Activated CD4-positive, alpha-beta T cell treated with anti-CD3 and anti-CD28 coated beads, Interleukin-2, amount 10 ng/mL, durations not matched to agents 7 days and 5 days (primary cell): Measurements from ENCODE around the gene FOXO3. TPM values are rescaled to one million over a fixed set of nuclear protein-coding genes. Genes with fewer than 3 reads are reported as not detected.
A peak's percentile ranks its signal among the peaks of the same experiment; 100 is the strongest.

Source experiments
- CTCF ChIA-PET: fragments of 350-600 bp; sonication (Branson Sonifier 250); formaldehyde crosslinking; loops from one replicate; lab custom pipeline; 2021; ENCODE audit warnings: antibody characterized with exemption; lab: Charles Lee
- POLR2A ChIA-PET: fragments of 350-600 bp; sonication (Branson Sonifier 250); formaldehyde crosslinking; loops from one replicate; lab custom pipeline; 2021; ENCODE audit warnings: antibody characterized with exemption; lab: Charles Lee
- DNase-seq: peaks from one replicate; pipeline ENCODE4 v3.0.0-alpha.2; 2020
- H3K27ac Mint-ChIP-seq: one replicate; pipeline ENCODE4 v1.8.0; 2021; ENCODE audit warnings: mild to moderate bottlenecking, moderate library complexity, mixed read lengths
- H3K27me3 Mint-ChIP-seq: one replicate; pipeline ENCODE4 v1.8.0; 2021; ENCODE audit warnings: mixed read lengths
- H3K36me3 Mint-ChIP-seq: one replicate; pipeline ENCODE4 v1.8.0; 2021; ENCODE audit warnings: low read depth, mixed read lengths
- H3K4me1 Mint-ChIP-seq: one replicate; pipeline ENCODE4 v1.8.0; 2021; ENCODE audit warnings: mixed read lengths
- H3K4me3 Mint-ChIP-seq: one replicate; pipeline ENCODE4 v1.8.0; 2021; ENCODE audit warnings: mild to moderate bottlenecking, moderate library complexity, mixed read lengths
- H3K9me3 Mint-ChIP-seq: one replicate; pipeline ENCODE4 v1.8.0; 2021; ENCODE audit warnings: mixed read lengths
- total RNA-seq, 2 experiments: library from RNA; stranded (reverse); gene quantifications; one replicate each; pipeline ENCODE4 v1.2.3, GENCODE V29; 2021

FOXO3 gene
- total RNA-seq, 2 experiments from 2014 or later, result 11.2 to 12.8 TPM

DNA sequence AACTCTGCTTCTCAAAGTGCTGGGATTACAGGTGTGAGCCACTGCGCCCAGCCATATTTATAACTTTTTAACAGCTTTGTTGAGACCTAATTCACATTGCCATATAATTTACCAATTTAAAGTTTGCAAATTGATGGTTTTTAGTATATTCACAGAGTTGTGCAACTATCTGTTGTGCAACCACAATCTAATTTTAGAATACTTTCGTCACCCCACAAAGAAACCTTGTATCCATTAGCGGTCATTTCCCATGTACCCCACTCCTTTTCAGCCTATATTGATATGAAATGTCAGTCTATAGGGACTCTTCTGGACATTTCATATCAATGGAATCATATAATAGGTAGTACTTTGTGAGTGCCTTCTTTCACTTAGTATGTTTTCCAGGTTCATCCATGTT, 55.8 kb downstream of the FOXO3 start:
- no peak for DNase-seq
- peaks cover 6% of the 10 kb centered on the region for H3K27me3 Mint-ChIP-seq
- H3K4me3 Mint-ChIP-seq, result no peak overlapping the region
- peaks cover 3% of the 10 kb centered on the region for H3K36me3 Mint-ChIP-seq
- peaks cover 11% of the 10 kb centered on the region for H3K4me1 Mint-ChIP-seq
- peaks cover 4% of the 10 kb centered on the region for H3K9me3 Mint-ChIP-seq
- ChIA-PET CTCF (interaction anchor here (0.7 kb wide), 1 partner anchor 221 kb away, joined by 3 read pairs; no protein-coding TSS in a partner anchor), POLR2A (no interaction called here)
- H3K27ac Mint-ChIP-seq, result no peak overlapping the region

DNA sequence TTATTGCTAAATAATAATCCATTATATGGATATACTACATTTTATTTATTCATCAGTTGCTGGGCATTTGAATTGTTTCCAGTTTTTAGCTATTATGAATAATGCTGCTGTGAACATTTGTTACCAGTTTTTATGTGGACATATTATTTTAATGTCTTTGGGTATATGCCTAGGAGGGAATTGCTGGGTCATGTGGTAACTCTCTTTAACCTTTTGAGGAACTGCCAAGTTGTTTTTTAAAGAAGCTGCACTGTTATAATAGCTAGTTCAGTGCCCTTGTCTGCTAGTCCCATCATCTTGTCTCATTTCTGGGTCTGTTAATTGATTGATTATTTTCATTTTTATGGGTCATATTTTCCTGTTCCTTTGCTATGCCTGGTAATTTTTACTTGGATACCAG, 56.3 kb downstream of the FOXO3 start:
- H3K27ac Mint-ChIP-seq, result no peak overlapping the region
- ChIA-PET POLR2A (no interaction called here), CTCF (no interaction called here)
- peaks cover 3% of the 10 kb centered on the region for H3K36me3 Mint-ChIP-seq
- H3K9me3 Mint-ChIP-seq, result peaks cover 4% of the 10 kb centered on the region
- peaks cover 6% of the 10 kb centered on the region for H3K27me3 Mint-ChIP-seq
- peaks cover 13% of the 10 kb centered on the region for H3K4me1 Mint-ChIP-seq
- DNase-seq, result no peak
- H3K4me3 Mint-ChIP-seq, result no peak overlapping the region

DNA sequence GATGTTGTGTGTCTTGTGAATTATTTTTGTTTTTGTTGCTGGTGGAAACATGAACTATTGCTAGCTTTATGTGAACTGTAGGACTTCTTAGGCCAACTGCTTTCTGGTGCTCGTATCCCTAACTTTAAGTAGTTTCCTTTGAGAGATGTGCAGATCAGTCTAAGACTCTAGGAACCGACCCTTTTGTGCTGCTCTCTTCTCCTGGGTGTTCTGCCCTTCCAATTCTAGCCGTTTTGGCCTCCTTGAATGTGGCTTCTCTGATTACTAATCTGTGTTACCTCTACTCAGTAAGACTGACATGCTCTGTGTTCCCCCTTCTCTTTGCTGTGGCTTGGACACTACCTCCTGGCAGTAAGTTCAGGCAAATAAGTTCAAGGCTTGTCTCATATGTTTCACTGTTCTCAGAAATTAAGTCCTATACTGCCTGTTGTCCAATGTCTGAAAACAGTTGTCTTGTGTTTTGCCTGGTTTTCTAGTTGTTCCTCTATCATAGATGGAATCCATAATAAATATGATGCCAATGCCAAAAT, 58.0 kb downstream of the FOXO3 start:
- Mint-ChIP-seq H3K9me3 (no peaks in the 10 kb centered on the region), H3K4me1 (peaks cover 13% of the 10 kb centered on the region), H3K4me3 (no peak overlapping the region), H3K27me3 (peaks cover 6% of the 10 kb centered on the region), H3K27ac (peak overlapping the region; percentile 39), H3K36me3 (no peaks in the 10 kb centered on the region)
- CTCF ChIA-PET, result no interaction called here
- no peak for DNase-seq
- POLR2A ChIA-PET, result no interaction called here

DNA sequence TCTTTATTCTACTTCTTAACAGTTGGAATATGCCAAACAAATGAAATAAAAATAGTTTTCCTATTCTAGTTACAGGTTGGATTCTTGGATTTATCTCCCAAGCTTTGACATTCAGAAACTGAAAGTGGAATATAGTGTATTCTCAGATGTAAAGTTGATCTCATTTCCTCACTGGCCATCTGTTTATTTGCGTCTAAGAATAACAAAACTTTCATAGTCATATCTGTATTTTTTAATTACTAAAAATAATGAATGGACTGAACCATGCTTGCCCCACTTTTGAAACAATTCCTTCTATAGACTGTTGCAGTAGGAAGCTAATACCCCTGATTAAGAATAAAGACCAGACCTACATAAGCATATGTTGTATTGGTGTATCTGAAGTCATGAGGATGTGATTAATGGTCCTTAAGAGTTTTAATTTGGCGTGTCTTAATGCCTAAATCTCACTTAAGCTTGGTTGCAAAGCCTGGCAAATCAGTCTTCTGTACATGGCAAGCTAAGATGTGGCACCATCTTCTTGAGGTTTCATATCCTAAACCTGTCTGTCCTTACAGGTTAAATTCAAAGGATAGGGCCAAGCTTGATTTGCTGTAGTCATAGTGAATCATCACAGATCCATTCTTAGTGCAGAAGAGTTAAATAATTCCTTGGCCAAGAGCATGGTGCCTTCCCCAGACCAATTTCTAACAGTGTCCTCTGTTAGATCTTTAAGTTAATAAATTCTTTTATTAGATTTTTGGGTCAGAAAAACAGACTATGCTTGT, 58.9 kb downstream of the FOXO3 start:
- Mint-ChIP-seq H3K27me3 (peaks cover 2% of the 10 kb centered on the region), H3K4me1 (peaks cover 13% of the 10 kb centered on the region), H3K27ac (no peak overlapping the region), H3K36me3 (no peaks in the 10 kb centered on the region), H3K4me3 (no peak overlapping the region), H3K9me3 (no peaks in the 10 kb centered on the region)
- no peak for DNase-seq
- POLR2A ChIA-PET, result no interaction called here
- CTCF ChIA-PET, result interaction anchor here (1.2 kb wide), 1 partner anchor 22 kb away, joined by 4 read pairs; no protein-coding TSS in a partner anchor

DNA sequence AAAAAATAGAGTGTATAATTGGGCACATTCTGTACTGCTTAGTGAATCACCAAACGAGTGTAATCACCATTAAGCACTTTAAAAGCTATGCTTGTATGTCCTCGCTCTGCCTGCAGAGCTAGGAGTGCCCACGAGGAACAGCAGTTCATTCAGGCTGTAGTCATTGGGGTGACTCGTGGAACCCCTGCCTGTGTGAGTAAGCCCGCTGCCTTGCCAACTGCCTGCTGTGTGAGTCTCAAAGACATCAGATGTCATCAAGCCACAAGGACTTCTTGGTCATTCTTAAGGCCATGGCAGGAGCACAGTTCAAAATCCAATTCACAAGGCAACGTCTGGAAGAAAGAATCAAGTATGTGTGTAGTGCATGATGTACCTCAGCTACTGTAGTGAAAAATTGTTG, 60.4 kb downstream of the FOXO3 start:
- DNase-seq, result no peak
- POLR2A ChIA-PET, result no interaction called here
- Mint-ChIP-seq H3K27ac (no peak overlapping the region), H3K4me1 (peaks cover 13% of the 10 kb centered on the region), H3K9me3 (no peaks in the 10 kb centered on the region), H3K27me3 (no peaks in the 10 kb centered on the region), H3K36me3 (no peaks in the 10 kb centered on the region), H3K4me3 (no peak overlapping the region)
- CTCF ChIA-PET, result interaction anchor here (0.5 to 1.2 kb wide), 3 partner anchors 24 to 195 kb away, joined by 3 to 4 read pairs (median 3); no protein-coding TSS in a partner anchor

DNA sequence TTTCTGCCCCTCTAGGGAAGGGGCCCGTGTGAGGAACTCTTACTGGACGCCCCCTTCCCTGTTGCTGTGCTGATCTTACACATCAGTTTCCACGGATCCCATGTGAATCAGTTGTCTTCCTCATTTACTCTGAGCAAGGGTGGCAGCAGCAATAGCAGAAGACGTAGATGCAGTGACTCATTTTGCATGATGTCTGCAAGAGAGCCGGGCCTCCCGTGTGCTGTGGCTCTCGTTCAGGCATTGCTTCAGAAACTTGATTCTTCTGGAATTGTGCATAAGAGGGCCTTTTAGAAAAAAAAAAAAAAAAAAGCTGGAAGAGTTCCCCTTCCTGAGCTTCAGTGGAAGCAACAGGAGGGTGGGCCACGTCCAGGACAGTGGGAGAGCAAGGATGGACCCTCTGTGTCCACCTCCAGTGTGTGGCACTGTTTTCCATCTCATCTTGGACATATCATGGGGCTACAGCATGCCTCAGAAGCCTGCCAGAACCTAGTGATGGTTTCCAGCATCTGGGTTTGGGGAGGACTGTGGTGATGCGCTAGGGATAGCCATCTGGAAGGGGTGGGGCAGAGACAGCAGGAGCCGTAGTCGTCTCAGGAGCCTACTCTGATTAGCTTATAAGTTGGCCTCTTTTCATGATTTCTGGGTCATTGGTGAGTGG, 62.1 kb downstream of the FOXO3 start:
- no peak for DNase-seq
- POLR2A ChIA-PET, result no interaction called here
- Mint-ChIP-seq H3K4me3 (no peak overlapping the region), H3K36me3 (no peaks in the 10 kb centered on the region), H3K4me1 (peaks cover 13% of the 10 kb centered on the region), H3K27ac (no peak overlapping the region), H3K27me3 (no peaks in the 10 kb centered on the region), H3K9me3 (no peaks in the 10 kb centered on the region)
- CTCF ChIA-PET, result interaction anchor here (1.5 kb wide), 1 partner anchor 59 kb away, joined by 3 read pairs; no protein-coding TSS in a partner anchor

DNA sequence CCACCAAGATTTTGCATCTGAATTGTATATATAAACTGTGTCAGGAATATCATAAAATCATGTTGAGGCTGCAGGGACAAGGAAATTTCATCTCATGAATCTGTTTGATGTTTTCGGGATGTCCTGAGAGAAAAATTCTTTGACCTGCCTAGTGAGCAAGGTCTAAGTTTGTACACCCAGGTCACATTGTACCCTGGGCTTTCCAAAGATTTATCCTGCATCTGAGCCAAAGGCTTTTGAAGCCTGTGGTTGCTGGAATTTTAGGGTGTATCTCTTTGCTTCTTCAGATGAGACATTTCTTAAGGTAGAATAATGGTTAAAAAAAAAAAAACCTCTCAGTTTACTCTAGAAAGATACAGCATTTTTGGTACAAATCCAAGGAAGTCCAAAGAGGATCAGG, 63.3 kb downstream of the FOXO3 start:
- ChIA-PET POLR2A (no interaction called here), CTCF (interaction anchor here (1.5 kb wide), 1 partner anchor 58 kb away, joined by 3 read pairs; no protein-coding TSS in a partner anchor)
- no peak overlapping the region for H3K4me3 Mint-ChIP-seq
- H3K36me3 Mint-ChIP-seq, result no peaks in the 10 kb centered on the region
- no peaks in the 10 kb centered on the region for H3K9me3 Mint-ChIP-seq
- H3K4me1 Mint-ChIP-seq, result peaks cover 19% of the 10 kb centered on the region
- no peak for DNase-seq
- no peak overlapping the region for H3K27ac Mint-ChIP-seq
- no peaks in the 10 kb centered on the region for H3K27me3 Mint-ChIP-seq

DNA sequence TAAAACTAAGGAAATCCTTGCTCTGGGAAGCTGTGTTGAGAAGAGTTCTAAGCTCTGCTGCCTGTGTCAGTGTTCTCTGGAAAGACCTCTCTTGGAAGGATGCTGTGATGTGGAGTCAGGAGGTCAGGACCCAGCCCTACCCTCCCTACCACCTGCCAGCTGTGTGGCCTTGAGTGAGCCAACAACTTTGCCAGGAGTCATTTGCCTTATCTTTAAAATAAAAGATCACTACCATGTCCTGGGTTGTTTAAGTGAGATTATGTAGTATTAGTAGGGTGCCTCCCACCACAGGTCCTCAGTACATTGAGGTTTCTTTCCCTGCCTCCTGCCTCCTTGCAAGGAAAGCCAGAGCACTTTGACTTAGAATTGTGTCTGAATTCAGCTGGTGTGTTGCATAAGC, 64.9 kb downstream of the FOXO3 start:
- no peak overlapping the region for H3K4me3 Mint-ChIP-seq
- ChIA-PET POLR2A (no interaction called here), CTCF (interaction anchor here (1.0 kb wide), 1 partner anchor 28 kb away, joined by 3 read pairs; no protein-coding TSS in a partner anchor)
- no peaks in the 10 kb centered on the region for H3K36me3 Mint-ChIP-seq
- no peak overlapping the region for H3K27ac Mint-ChIP-seq
- peaks cover 27% of the 10 kb centered on the region for H3K4me1 Mint-ChIP-seq
- DNase-seq, result no peak
- no peaks in the 10 kb centered on the region for H3K27me3 Mint-ChIP-seq
- H3K9me3 Mint-ChIP-seq, result no peaks in the 10 kb centered on the region

DNA sequence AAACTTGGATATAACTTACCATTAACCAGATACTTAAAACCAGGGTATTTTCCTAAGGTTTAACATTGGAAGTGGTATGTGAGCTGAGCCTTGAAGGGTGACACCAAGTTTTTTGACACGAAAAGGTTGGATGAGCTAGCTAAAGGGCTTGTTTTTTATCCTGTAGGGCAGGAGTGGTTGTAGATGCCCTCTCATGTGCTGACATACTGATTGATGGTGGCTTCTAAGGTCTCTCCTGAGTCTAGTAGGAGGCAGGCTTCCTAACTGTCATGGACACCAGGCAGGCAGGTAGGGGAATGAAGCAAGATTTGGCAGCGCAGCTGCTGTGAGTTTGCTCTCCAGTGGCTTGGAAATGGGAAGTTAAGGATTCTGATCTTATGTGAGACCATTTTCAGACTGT, 66.1 kb downstream of the FOXO3 start:
- H3K4me3 Mint-ChIP-seq, result no peak overlapping the region
- H3K9me3 Mint-ChIP-seq, result no peaks in the 10 kb centered on the region
- H3K4me1 Mint-ChIP-seq, result peaks cover 34% of the 10 kb centered on the region
- no peak for DNase-seq
- POLR2A ChIA-PET, result no interaction called here
- no peaks in the 10 kb centered on the region for H3K27me3 Mint-ChIP-seq
- H3K36me3 Mint-ChIP-seq, result no peaks in the 10 kb centered on the region
- H3K27ac Mint-ChIP-seq, result no peak overlapping the region
- CTCF ChIA-PET, result no interaction called here

DNA sequence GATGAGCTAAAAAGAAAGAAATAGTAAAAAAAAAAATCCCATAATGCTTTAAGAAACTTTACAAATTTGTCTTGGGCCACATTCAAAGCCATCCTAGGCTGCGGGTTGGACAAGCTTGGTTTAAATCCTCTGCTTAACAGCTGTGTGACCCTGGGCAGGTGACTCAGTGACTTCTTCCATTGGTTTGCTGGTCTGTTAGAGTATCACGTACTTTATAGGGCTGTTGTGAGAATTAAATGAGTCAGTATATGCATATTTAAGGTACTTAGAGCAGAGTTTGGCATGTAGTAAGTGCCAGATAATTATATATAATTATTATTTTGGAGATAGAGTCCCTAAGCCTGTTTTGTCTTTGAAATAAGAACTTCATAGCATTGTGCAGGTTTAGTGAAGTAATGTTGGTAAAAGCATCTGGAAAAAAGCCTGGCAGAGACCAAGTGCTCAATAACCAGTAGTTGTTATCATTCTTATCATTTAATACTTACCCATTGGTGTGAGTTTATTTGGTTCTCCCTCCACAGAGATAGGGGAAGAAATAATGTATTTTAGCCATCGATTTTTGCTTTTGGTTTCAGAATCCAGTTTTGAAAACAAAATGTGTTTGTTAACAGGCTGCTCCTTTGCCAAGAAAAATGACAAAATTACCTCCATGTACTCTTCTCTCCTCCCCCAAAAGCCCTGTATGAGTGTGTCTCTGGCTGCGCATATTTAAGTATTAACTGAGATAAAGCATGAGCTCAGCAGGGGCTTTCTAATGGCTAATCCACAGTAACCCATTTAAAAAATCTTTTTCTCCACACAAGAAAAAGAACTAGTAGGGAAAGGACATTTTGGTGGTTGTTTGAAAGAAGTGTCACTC, 67.2 kb downstream of the FOXO3 start:
- Mint-ChIP-seq H3K27ac (no peak overlapping the region), H3K9me3 (no peaks in the 10 kb centered on the region), H3K36me3 (no peaks in the 10 kb centered on the region), H3K4me3 (no peak overlapping the region), H3K4me1 (peaks cover 35% of the 10 kb centered on the region), H3K27me3 (no peaks in the 10 kb centered on the region)
- ChIA-PET CTCF (no interaction called here), POLR2A (no interaction called here)
- DNase-seq, result no peak

DNA sequence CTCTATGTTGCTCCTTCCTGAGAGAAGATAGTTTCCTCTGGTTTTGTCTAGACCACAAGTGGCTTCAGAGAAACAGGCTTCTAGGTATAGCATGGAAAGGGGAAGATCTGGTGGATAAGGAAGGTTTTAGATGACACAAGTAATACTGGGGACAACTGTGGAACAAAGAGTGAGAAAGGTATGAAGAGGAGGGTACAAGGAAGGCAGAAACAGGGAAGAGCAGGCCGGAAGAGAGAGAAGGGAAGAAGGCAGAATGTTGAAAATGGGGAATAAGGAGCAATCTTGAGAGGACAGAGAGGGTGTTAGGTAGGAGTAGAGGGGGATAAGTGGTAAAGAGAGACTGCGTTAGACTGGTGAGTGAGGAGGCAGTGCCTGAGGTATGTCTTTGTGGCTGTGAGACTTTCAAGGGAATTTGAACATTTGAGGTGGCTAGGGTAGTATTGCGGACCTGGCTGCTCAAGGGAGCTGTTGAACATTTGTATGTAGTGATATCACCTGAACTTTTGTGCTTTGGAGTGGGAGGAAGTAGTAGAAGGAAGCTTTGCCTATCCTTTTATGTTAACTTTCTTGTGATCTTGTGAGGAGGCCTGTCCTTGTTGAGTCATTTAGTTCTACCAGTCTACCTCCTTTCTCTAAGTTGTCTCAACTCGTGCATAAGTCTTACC, 69.5 kb downstream of the FOXO3 start:
- H3K27me3 Mint-ChIP-seq, result no peaks in the 10 kb centered on the region
- peaks cover 38% of the 10 kb centered on the region for H3K4me1 Mint-ChIP-seq
- ChIA-PET POLR2A (no interaction called here), CTCF (interaction anchor here (0.9 kb wide), 1 partner anchor 10 kb away, joined by 3 read pairs; no protein-coding TSS in a partner anchor)
- H3K9me3 Mint-ChIP-seq, result no peaks in the 10 kb centered on the region
- no peaks in the 10 kb centered on the region for H3K36me3 Mint-ChIP-seq
- H3K4me3 Mint-ChIP-seq, result no peak overlapping the region
- peak; percentile 8 for DNase-seq
- peak overlapping the region; percentile 25 for H3K27ac Mint-ChIP-seq

DNA sequence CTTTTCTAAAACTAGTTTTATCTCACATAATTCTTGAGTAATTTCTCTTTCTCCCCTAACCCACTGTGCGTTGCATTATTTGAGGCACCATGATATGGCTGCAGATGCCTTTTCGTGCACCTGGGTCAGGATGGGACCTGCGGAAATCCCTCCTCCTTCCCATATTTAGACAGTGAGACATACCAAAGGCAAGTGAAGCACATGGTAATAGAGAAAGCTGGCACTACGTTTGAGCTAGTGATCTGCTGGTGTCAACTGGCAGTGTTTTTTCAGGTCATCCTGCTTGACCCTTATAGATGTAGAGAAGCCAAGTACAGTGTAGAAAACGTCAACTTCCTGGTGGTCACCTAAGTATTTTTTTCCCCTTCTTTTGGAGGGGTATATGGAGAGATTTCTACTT, 71.7 kb downstream of the FOXO3 start:
- H3K4me1 Mint-ChIP-seq, result peaks cover 47% of the 10 kb centered on the region

More for the DNA sequence above, 71.7 kb downstream of the FOXO3 start:
- no peak for DNase-seq
- no peaks in the 10 kb centered on the region for H3K9me3 Mint-ChIP-seq
- H3K4me3 Mint-ChIP-seq, result no peak overlapping the region
- ChIA-PET POLR2A (no interaction called here), CTCF (interaction anchor here (1.2 kb wide), 1 partner anchor 16 kb away, joined by 3 read pairs; no protein-coding TSS in a partner anchor)
- no peak overlapping the region for H3K27ac Mint-ChIP-seq
- H3K27me3 Mint-ChIP-seq, result no peaks in the 10 kb centered on the region
- no peaks in the 10 kb centered on the region for H3K36me3 Mint-ChIP-seq
